Ovary (tissue), 3 donors: Measurements from ENCODE around the gene NIPAL4.

ENCODE experiments used
- CTCF ChIP-seq, 3 donors: fragments of 450-650 bp in 2 of 3; fragments of 200-600 bp in 1 of 3; IDR thresholded peaks; one replicate each; pipeline versions ENCODE4 v1.5.1 to v1.8.0; 2016 to 2022; ENCODE audit warnings: antibody characterized with exemption in 3 of 3, mild to moderate bottlenecking in 1 of 3
- EP300 ChIP-seq: sonication (generic); formaldehyde crosslinking; IDR thresholded peaks from one replicate; pipeline ENCODE4 v1.6.1; 2017; ENCODE audit warnings: antibody characterized with exemption
- POLR2A ChIP-seq: fragments of 450-650 bp; IDR thresholded peaks from one replicate; pipeline ENCODE4 v1.6.1; 2017; ENCODE audit warnings: antibody characterized with exemption, mild to moderate bottlenecking, moderate library complexity
- donor health status: DM: no; HTN: no; CAD: no.

DNA sequence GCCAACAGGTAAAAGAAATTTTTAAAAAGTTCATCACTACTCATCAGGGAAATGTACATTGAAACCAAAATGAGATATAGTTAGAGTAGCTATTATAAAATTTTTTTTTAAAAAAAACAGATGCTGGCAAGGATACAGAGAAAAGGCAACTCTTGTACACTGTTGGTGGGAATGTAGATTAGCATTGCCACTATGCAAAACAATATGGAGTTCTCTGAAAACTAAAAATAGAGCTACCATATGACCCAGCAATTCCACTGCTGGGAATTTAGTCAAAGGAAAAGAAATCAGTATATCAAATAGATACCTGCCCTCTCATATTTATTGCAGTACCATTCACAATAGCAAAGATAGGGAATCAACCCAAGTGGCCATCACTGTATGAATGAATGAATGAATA, 44.2 kb upstream of the NIPAL4 start:
- TF ChIP-seq CTCF (IDR thresholded peaks at IDR 0.05) (no peak), EP300 (no peak), POLR2A (no peak)
